Right hindlimb (tissue), 1 donor: Measurements from ENCODE around the gene GRIK5.

Experiments used
- DNase-seq: peaks from one replicate; pipeline ENCODE4 v3.0.0-alpha.2; 2018

The GRIK5 gene

GRCh38 chr19:42093926-42094325, 23.9 kb upstream of the GRIK5 start:
- no peak for DNase-seq

GRCh38 chr19:42093505-42093904, 23.5 kb upstream of the GRIK5 start:
- DNase-seq = no peak

- no peak for DNase-seq
Measured at GRCh38 chr19:42092350-42092749, 22.3 kb upstream of the GRIK5 start.

- no peak for DNase-seq
Measured at GRCh38 chr19:42091742-42092141, 21.7 kb upstream of the GRIK5 start.

GRCh38 chr19:42091300-42091699, 21.3 kb upstream of the GRIK5 start:
- no peak for DNase-seq

GRCh38 chr19:42090672-42091071, 20.7 kb upstream of the GRIK5 start:
- DNase-seq = no peak

GRCh38 chr19:42089772-42090171, 19.8 kb upstream of the GRIK5 start:
- DNase-seq = no peak

GRCh38 chr19:42089191-42089750, 19.3 kb upstream of the GRIK5 start:
- no peak for DNase-seq

- DNase-seq = no peak
Measured at GRCh38 chr19:42088471-42089190, 18.6 kb upstream of the GRIK5 start.

GRCh38 chr19:42086770-42087550, 17.0 kb upstream of the GRIK5 start:
- DNase-seq = no peak

GRCh38 chr19:42086188-42086736, 16.3 kb upstream of the GRIK5 start:
- no peak for DNase-seq

- DNase-seq = no peak
Measured at GRCh38 chr19:42083537-42083936, 13.5 kb upstream of the GRIK5 start.

GRCh38 chr19:42081584-42082203, 11.7 kb upstream of the GRIK5 start:
- no peak for DNase-seq

GRCh38 chr19:42080764-42081375, 10.9 kb upstream of the GRIK5 start:
- DNase-seq = no peak

- no peak for DNase-seq
Measured at GRCh38 chr19:42079886-42080763, 10.1 kb upstream of the GRIK5 start.

GRCh38 chr19:42079276-42079669, 9.3 kb upstream of the GRIK5 start:
- DNase-seq = no peak

- DNase-seq = no peak
Measured at GRCh38 chr19:42078538-42079275, 8.7 kb upstream of the GRIK5 start.

- no peak for DNase-seq
Measured at GRCh38 chr19:42078058-42078457, 8.1 kb upstream of the GRIK5 start.

GRCh38 chr19:42076380-42076944, 6.5 kb upstream of the GRIK5 start:
- no peak for DNase-seq

GRCh38 chr19:42075616-42076379, 5.8 kb upstream of the GRIK5 start, which contains the start of gene ZNF574:
Gene ZNF574 (plus strand): TSS chr19:42076166. CDS start chr19:42078607, 2,441 bp downstream.
- DNase-seq = peak; percentile 99
